Measurements from ENCODE around the gene IRX5. TPM values are rescaled to one million over a fixed set of nuclear protein-coding genes. Genes with fewer than 3 reads are reported as not detected.
A peak's percentile ranks its signal among the peaks of the same experiment; 100 is the strongest.

IRX5 gene
- total and polyA plus RNA-seq, 4 donors = not detected

DNA sequence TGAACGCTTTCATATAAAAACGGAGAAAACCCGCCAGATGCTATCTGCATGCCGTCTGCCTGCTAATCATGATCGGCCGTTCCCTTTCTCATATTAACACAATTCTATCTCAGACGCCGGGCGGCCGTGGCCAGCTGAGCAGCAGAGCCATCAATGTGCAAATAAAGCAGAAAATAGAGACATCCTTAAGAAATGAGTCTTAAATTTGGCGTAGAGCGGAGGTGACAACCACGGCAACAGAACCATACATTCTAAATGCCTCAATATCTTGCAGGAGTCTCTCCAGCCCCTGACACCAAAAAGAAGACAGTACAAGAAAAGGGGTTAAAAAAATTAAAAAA, 2.7 kb upstream of the IRX5 start:
- H3K36me3 ChIP-seq (ENCODE audit: control insufficient read depth in 4 of 4, insufficient read depth in 3 of 4, low read depth in 1 of 4, low read length in 3 of 4) = no peaks in the 10 kb centered on the region
- no peak for DNase-seq (ENCODE audit: low spot score)
- peaks cover 0 to 31% (median 7%) of the 10 kb centered on the region in 4 donors for H3K27me3 ChIP-seq (ENCODE audit: control insufficient read depth in 4 of 4, insufficient read depth in 4 of 4, low read length in 3 of 4)
- H3K4me3 ChIP-seq (ENCODE audit: low read depth in 1 of 3, low read length in 3 of 3) = peak overlapping the region in 1 of 3 donors; percentile 77
- H3K27ac ChIP-seq (ENCODE audit: low read depth in 1 of 2, low read length in 2 of 2) = no peak overlapping the region
- 6% methylated on average over 13 of the region's 13 CpGs for WGBS
- H3K4me1 ChIP-seq (ENCODE audit: control insufficient read depth in 4 of 4, insufficient read depth in 4 of 4, low read length in 3 of 4) = peaks cover 12 to 36% (median 24%) of the 10 kb centered on the region in 4 donors
- TF ChIP-seq TAF1 (conservative IDR thresholded peaks at IDR 0.05) (no peak), NR2F2 (IDR thresholded peaks at IDR 0.05) (no peak), FOXA1 (IDR thresholded peaks at IDR 0.05) (no peak), FOXA2 (IDR thresholded peaks at IDR 0.05) (no peak), EGR1 (IDR thresholded peaks at IDR 0.05; ENCODE audit: low read depth in 2 of 2) (no peak), HNF4G (IDR thresholded peaks at IDR 0.05) (no peak), RAD21 (IDR thresholded peaks at IDR 0.05) (no peak), GABPA (IDR thresholded peaks at IDR 0.05 in 1 of 2, conservative IDR thresholded peaks at IDR 0.05 in 1 of 2) (no peak), RXRA (IDR thresholded peaks at IDR 0.05) (no peak)
- TF ChIP-seq, protein P1, sequence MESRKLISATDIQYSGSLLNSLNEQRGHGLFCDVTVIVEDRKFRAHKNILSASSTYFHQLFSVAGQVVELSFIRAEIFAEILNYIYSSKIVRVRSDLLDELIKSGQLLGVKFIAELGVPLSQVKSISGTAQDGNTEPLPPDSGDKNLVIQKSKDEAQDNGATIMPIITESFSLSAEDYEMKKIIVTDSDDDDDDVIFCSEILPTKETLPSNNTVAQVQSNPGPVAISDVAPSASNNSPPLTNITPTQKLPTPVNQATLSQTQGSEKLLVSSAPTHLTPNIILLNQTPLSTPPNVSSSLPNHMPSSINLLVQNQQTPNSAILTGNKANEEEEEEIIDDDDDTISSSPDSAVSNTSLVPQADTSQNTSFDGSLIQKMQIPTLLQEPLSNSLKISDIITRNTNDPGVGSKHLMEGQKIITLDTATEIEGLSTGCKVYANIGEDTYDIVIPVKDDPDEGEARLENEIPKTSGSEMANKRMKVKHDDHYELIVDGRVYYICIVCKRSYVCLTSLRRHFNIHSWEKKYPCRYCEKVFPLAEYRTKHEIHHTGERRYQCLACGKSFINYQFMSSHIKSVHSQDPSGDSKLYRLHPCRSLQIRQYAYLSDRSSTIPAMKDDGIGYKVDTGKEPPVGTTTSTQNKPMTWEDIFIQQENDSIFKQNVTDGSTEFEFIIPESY (IDR thresholded peaks at IDR 0.05) = no peak
- TF ChIP-seq, protein P2, sequence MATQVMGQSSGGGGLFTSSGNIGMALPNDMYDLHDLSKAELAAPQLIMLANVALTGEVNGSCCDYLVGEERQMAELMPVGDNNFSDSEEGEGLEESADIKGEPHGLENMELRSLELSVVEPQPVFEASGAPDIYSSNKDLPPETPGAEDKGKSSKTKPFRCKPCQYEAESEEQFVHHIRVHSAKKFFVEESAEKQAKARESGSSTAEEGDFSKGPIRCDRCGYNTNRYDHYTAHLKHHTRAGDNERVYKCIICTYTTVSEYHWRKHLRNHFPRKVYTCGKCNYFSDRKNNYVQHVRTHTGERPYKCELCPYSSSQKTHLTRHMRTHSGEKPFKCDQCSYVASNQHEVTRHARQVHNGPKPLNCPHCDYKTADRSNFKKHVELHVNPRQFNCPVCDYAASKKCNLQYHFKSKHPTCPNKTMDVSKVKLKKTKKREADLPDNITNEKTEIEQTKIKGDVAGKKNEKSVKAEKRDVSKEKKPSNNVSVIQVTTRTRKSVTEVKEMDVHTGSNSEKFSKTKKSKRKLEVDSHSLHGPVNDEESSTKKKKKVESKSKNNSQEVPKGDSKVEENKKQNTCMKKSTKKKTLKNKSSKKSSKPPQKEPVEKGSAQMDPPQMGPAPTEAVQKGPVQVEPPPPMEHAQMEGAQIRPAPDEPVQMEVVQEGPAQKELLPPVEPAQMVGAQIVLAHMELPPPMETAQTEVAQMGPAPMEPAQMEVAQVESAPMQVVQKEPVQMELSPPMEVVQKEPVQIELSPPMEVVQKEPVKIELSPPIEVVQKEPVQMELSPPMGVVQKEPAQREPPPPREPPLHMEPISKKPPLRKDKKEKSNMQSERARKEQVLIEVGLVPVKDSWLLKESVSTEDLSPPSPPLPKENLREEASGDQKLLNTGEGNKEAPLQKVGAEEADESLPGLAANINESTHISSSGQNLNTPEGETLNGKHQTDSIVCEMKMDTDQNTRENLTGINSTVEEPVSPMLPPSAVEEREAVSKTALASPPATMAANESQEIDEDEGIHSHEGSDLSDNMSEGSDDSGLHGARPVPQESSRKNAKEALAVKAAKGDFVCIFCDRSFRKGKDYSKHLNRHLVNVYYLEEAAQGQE (IDR thresholded peaks at IDR 0.05) = no peak
- TF ChIP-seq, protein P3, sequence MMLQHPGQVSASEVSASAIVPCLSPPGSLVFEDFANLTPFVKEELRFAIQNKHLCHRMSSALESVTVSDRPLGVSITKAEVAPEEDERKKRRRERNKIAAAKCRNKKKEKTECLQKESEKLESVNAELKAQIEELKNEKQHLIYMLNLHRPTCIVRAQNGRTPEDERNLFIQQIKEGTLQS (IDR thresholded peaks at IDR 0.05) = no peak
- TF ChIP-seq, protein P4, sequence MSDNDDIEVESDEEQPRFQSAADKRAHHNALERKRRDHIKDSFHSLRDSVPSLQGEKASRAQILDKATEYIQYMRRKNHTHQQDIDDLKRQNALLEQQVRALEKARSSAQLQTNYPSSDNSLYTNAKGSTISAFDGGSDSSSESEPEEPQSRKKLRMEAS (IDR thresholded peaks at IDR 0.05) = no peak
- TF ChIP-seq, protein P5, sequence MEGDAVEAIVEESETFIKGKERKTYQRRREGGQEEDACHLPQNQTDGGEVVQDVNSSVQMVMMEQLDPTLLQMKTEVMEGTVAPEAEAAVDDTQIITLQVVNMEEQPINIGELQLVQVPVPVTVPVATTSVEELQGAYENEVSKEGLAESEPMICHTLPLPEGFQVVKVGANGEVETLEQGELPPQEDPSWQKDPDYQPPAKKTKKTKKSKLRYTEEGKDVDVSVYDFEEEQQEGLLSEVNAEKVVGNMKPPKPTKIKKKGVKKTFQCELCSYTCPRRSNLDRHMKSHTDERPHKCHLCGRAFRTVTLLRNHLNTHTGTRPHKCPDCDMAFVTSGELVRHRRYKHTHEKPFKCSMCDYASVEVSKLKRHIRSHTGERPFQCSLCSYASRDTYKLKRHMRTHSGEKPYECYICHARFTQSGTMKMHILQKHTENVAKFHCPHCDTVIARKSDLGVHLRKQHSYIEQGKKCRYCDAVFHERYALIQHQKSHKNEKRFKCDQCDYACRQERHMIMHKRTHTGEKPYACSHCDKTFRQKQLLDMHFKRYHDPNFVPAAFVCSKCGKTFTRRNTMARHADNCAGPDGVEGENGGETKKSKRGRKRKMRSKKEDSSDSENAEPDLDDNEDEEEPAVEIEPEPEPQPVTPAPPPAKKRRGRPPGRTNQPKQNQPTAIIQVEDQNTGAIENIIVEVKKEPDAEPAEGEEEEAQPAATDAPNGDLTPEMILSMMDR (IDR thresholded peaks at IDR 0.05; ENCODE audit: low read depth, low read length, missing input control) = no peak
- peaks cover 0 to 4% (median 0%) of the 10 kb centered on the region in 4 donors for H3K9me3 ChIP-seq (ENCODE audit: control insufficient read depth in 4 of 4, low read length in 3 of 4)
- no peak overlapping the region for H3K9ac ChIP-seq (ENCODE audit: low read depth in 1 of 2, low read length in 2 of 2)

DNA sequence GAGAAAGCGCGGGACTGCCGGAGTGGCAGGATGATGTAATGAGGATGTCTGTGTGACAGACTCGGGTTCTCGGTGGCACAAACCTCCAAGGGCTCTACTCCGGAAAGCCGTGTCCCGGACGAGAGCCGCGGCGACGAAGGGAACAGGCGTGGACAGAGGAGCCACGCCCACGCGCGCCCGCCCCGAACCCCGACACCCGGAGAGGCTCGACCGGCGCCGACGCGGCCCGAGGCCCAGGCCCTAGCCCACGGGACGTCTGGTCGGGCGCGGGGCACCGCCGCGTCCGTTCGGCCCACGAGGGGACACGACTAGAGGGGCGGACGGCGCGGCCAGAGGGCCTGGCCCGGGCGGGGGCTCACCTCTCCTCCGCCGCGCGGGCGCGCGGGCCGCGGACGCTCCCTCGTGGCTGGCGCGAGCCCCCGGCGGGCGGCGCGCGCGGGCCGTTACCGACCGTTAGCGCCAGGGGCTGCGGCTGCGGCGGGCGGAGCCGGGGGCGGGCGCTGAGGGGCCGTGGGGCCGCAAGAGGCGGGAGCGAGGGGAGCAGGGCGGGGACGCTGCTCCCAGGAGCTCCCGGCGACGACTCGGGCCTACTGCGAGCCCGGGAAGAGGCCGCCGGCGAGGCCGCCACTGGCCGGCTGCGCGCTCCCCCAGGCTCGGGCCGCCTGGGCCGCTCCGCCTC, 2.1 kb upstream of the IRX5 start:
- H3K27ac ChIP-seq (ENCODE audit: low read depth in 1 of 2, low read length in 2 of 2) = no peak overlapping the region
- peak overlapping the region in 2 of 3 donors; percentile 20 to 77 for H3K4me3 ChIP-seq (ENCODE audit: low read depth in 1 of 3, low read length in 3 of 3)
- TF ChIP-seq, protein P5 (IDR thresholded peaks at IDR 0.05; ENCODE audit: low read depth, low read length, missing input control) = peak; percentile 22
- TF ChIP-seq, protein P3 (IDR thresholded peaks at IDR 0.05) = no peak
- TF ChIP-seq TAF1 (conservative IDR thresholded peaks at IDR 0.05) (no peak), GABPA (IDR thresholded peaks at IDR 0.05 in 1 of 2, conservative IDR thresholded peaks at IDR 0.05 in 1 of 2) (no peak), JUND (IDR thresholded peaks at IDR 0.05) (no peak)
- TF ChIP-seq, protein P2 (IDR thresholded peaks at IDR 0.05) = no peak
- H3K36me3 ChIP-seq (ENCODE audit: control insufficient read depth in 4 of 4, insufficient read depth in 3 of 4, low read depth in 1 of 4, low read length in 3 of 4) = no peaks in the 10 kb centered on the region
- DNase-seq (ENCODE audit: low spot score) = peak; percentile 64
- H3K4me1 ChIP-seq (ENCODE audit: control insufficient read depth in 4 of 4, insufficient read depth in 4 of 4, low read length in 3 of 4) = peaks cover 12 to 36% (median 26%) of the 10 kb centered on the region in 4 donors
- H3K9ac ChIP-seq (ENCODE audit: low read depth in 1 of 2, low read length in 2 of 2) = no peak overlapping the region
- H3K9me3 ChIP-seq (ENCODE audit: control insufficient read depth in 4 of 4, low read length in 3 of 4) = peaks cover 0 to 4% (median 0%) of the 10 kb centered on the region in 4 donors
- WGBS = 1% methylated on average over 101 of the region's 101 CpGs
- peaks cover 0 to 29% (median 10%) of the 10 kb centered on the region in 4 donors for H3K27me3 ChIP-seq (ENCODE audit: control insufficient read depth in 4 of 4, insufficient read depth in 4 of 4, low read length in 3 of 4)

Data from liver (tissue), 9 donors.